Osteoblast (primary cell): ENCODE data around the gene UBE2E2. TPM values are rescaled to one million over a fixed set of nuclear protein-coding genes. Genes with fewer than 3 reads are reported as not detected.

ENCODE experiments used
- DNase-seq: peaks from one replicate; pipeline ENCODE4 v3.0.0; 2011; ENCODE audit warnings: low spot score, mixed read lengths; ENCODE audit not compliant: insufficient read length; ENCODE audit errors: missing footprints
- H2AFZ ChIP-seq: 2 replicates; pipeline ENCODE4 v1.6.0; 2011; ENCODE audit warnings: mild to moderate bottlenecking, low read length
- H3K27ac ChIP-seq: 2 replicates; pipeline ENCODE4 v1.5.1; 2011; ENCODE audit warnings: mild to moderate bottlenecking, low read depth, low read length, moderate library complexity
- H3K27me3 ChIP-seq: 2 replicates; pipeline ENCODE4 v1.6.0; 2012; ENCODE audit warnings: mild to moderate bottlenecking, control low read depth, inconsistent platforms, low read length, moderate library complexity; ENCODE audit not compliant: insufficient read depth
- H3K36me3 ChIP-seq: 2 replicates; pipeline ENCODE4 v1.5.1; 2011; ENCODE audit warnings: mild to moderate bottlenecking, low read length, control low read depth, moderate library complexity; ENCODE audit not compliant: insufficient read depth
- H3K4me1 ChIP-seq: 2 replicates; pipeline ENCODE4 v1.5.1; 2011; ENCODE audit warnings: mild to moderate bottlenecking, low read length, control low read depth, moderate library complexity; ENCODE audit not compliant: insufficient read depth
- H3K4me2 ChIP-seq: 2 replicates; pipeline ENCODE4 v1.6.0; 2011; ENCODE audit warnings: mild to moderate bottlenecking, low read length; ENCODE audit not compliant: insufficient read depth
- H3K4me3 ChIP-seq: fragments of 200-600 bp; sonication (generic); 3 replicates; pipeline ENCODE4 v1.5.1; 2012; ENCODE audit warnings: mild to moderate bottlenecking, low read length, inconsistent platforms; ENCODE audit not compliant: insufficient read depth
- H3K79me2 ChIP-seq: 2 replicates; pipeline ENCODE4 v1.6.0; 2012; ENCODE audit warnings: mild to moderate bottlenecking, low read length, control low read depth, inconsistent platforms; ENCODE audit not compliant: insufficient read depth
- H3K9me3 ChIP-seq: 2 replicates; pipeline ENCODE4 v1.5.1; 2011; ENCODE audit warnings: low read depth, low read length, control low read depth
- H4K20me1 ChIP-seq: 2 replicates; pipeline ENCODE4 v1.6.0; 2012; ENCODE audit warnings: mild to moderate bottlenecking, low read length, control low read depth; ENCODE audit not compliant: insufficient read depth
- total RNA-seq: library from RNA; depleted of rRNA; stranded (reverse); fragments of >200 nt; gene quantifications from 2 replicates; pipeline ENCODE4 v1.2.3, GENCODE V29; 2012
- TF ChIP-seq, protein P1 (sequence below): IDR thresholded peaks from 2 replicates; pipeline ENCODE4 v1.5.1; 2011; ENCODE audit warnings: mild to moderate bottlenecking, low read depth, low read length, moderate library complexity; ENCODE audit errors: extremely low read depth

UBE2E2 gene
- total RNA-seq, 1 donor, result 49.6 TPM

DNA sequence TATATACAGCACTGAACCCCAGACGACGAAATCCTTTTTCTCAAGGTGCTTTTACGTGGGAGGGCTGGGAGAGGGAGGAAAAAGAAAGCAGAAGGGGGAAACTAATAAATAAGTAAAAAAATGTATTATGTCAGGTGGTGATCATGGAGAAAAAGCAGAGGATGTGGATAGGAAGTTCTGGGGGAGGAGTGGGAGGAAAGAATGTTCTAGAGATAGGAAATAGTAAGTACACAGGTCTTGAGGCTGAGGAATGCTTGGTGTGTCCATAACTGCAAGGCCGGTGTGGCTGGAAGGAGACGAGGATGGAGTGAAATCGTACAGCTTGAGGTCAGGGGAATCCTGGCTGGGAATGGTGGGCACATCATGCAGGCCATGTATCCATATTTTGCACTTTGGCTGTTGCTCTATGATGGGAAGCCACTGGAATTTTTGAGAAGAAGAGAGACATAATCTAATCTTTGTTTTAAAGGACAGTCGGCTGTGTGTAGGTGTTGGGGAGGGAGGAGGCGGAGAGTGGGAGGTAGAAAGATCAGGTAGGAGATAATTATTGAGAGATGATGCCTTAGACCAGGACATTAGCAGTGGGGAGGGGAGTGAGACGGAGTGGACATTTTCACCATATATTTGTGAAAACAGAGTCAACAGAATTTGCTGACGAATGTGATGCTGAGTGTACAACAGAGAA, 1.8 kb upstream of the UBE2E2 start:
- no peaks in the 10 kb centered on the region for H3K36me3 ChIP-seq
- TF ChIP-seq, protein P1, sequence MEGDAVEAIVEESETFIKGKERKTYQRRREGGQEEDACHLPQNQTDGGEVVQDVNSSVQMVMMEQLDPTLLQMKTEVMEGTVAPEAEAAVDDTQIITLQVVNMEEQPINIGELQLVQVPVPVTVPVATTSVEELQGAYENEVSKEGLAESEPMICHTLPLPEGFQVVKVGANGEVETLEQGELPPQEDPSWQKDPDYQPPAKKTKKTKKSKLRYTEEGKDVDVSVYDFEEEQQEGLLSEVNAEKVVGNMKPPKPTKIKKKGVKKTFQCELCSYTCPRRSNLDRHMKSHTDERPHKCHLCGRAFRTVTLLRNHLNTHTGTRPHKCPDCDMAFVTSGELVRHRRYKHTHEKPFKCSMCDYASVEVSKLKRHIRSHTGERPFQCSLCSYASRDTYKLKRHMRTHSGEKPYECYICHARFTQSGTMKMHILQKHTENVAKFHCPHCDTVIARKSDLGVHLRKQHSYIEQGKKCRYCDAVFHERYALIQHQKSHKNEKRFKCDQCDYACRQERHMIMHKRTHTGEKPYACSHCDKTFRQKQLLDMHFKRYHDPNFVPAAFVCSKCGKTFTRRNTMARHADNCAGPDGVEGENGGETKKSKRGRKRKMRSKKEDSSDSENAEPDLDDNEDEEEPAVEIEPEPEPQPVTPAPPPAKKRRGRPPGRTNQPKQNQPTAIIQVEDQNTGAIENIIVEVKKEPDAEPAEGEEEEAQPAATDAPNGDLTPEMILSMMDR, result no peak
- no peaks in the 10 kb centered on the region for H3K9me3 ChIP-seq
- no peak overlapping the region for H3K4me3 ChIP-seq
- no peak overlapping the region for H3K4me2 ChIP-seq
- peaks cover 32% of the 10 kb centered on the region for H3K79me2 ChIP-seq
- peaks cover 16% of the 10 kb centered on the region for H4K20me1 ChIP-seq
- peaks cover 15% of the 10 kb centered on the region for H3K27me3 ChIP-seq
- H3K4me1 ChIP-seq, result peaks cover 11% of the 10 kb centered on the region
- no peak overlapping the region for H3K27ac ChIP-seq
- peak; percentile 17 for DNase-seq
- H2AFZ ChIP-seq, result no peak overlapping the region

DNA sequence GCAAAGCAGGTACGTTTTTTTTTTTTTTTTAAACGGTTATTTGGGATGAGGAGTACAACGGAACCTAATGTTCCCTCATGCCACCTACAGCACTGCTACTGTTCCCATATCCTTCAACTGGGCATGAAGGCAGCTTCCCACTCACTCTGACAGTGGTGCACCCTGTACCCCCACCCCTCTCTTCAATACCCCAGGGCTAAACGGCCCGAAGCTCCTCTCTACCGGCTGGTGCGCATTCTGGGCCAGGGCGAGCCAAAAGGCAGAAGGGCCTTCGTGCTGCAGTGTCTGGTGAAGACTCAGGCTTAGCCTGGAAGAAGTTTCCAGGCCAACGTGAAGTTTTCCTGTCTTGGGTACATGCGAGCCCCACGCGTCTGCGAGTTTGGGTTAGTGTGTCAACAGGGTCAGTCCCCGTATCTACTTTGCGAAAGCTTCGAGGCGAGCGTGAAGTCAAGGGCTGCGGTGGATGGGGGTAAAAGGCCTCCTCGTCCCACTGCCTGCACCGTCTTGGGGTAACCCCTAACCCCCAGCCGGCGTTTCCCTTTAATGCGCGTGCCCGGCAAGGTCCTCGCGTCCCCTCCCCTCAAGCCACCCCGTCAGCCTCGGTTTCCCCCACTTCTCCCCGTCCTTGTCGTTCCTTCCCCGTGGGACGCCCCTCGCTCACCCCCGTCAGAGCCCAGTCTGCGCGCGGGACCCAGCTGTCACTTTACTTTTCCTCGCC, 765 bp upstream of the UBE2E2 start:
- DNase-seq, result peak; percentile 73
- TF ChIP-seq, protein P1, result no peak

DNA sequence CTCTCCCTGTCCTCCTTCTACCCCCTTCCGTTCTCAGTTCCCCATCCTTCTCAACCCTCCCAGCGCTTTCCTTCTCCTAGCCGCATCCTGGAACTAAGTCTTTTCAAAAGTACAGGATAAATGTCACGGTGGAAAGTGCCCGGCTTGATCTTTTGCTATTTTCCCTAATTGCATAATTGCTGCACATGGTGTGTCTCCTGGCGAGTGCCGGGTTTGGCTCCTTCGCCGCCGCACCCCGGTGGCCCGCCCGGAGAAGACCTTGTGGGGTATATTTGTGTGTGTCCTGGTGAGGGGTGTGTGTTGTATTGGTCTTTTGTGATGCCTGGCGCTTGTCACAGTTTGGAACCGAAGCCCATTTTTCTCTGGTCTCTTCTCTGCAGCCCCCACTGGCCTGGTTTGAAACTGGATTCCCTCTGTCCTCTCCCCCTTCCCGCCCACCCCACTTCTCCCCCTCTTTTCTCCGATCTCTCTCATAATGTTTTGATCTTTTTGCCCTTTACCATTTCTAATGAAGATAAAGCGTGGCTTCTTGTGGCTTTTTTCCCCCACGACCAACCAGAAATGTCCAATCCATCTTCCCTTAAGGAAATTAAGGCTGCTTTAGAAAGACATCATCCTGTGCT, 692 bp downstream of the UBE2E2 start:
- peaks cover 8% of the 10 kb centered on the region for H3K27me3 ChIP-seq
- TF ChIP-seq, protein P1, result no peak
- peaks cover 11% of the 10 kb centered on the region for H3K4me1 ChIP-seq
- no peaks in the 10 kb centered on the region for H3K36me3 ChIP-seq
- peak overlapping the region; percentile 67 for H3K27ac ChIP-seq
- peak overlapping the region; percentile 91 for H3K4me3 ChIP-seq
- peaks cover 54% of the 10 kb centered on the region for H3K79me2 ChIP-seq
- H3K9me3 ChIP-seq, result no peaks in the 10 kb centered on the region
- H4K20me1 ChIP-seq, result peaks cover 27% of the 10 kb centered on the region
- peak overlapping the region; percentile 90 for H2AFZ ChIP-seq
- peak overlapping the region; percentile 94 for H3K4me2 ChIP-seq
- peak; percentile 72 for DNase-seq

More for the DNA sequence above, 765 bp upstream of the UBE2E2 start:
- Histone ChIP-seq H3K27me3 (peaks cover 10% of the 10 kb centered on the region), H4K20me1 (peaks cover 26% of the 10 kb centered on the region), H3K4me3 (peak overlapping the region; percentile 91), H3K4me1 (peaks cover 11% of the 10 kb centered on the region), H3K36me3 (no peaks in the 10 kb centered on the region), H2AFZ (peak overlapping the region; percentile 99), H3K27ac (peak overlapping the region; percentile 28), H3K9me3 (no peaks in the 10 kb centered on the region), H3K79me2 (peaks cover 42% of the 10 kb centered on the region), H3K4me2 (peak overlapping the region; percentile 90)

DNA sequence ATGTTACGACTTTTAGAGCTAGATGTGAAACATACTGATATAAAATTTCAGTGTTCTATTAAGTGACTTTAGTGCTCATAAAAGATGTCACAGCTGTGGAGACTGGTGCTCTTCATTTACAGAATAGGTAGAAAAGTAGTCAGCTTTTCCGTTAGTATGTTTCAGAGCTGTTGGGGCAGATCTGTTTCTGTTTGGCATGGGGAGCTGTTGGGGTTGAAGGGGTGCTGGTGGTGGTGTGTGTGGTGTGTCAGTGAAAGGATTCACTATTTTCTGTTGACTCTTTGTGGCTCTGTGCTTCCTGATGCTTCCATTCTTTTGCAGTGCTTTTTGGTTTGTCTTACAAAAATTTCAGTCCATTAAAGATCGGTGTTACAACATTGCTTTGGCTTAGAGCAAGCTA, 3.2 kb downstream of the UBE2E2 start:
- no peak overlapping the region for H2AFZ ChIP-seq
- TF ChIP-seq, protein P1, result no peak
- H3K27me3 ChIP-seq, result no peaks in the 10 kb centered on the region
- H3K4me2 ChIP-seq, result no peak overlapping the region
- no peak for DNase-seq
- peaks cover 72% of the 10 kb centered on the region for H3K79me2 ChIP-seq
- no peaks in the 10 kb centered on the region for H3K9me3 ChIP-seq
- peaks cover 33% of the 10 kb centered on the region for H4K20me1 ChIP-seq
- H3K36me3 ChIP-seq, result peaks cover 4% of the 10 kb centered on the region
- H3K27ac ChIP-seq, result no peak overlapping the region
- H3K4me1 ChIP-seq, result peaks cover 11% of the 10 kb centered on the region
- no peak overlapping the region for H3K4me3 ChIP-seq
